ENCODE results near the gene SERINC3. TPM values are rescaled to one million over a fixed set of nuclear protein-coding genes. Genes with fewer than 3 reads are reported as not detected.

SERINC3 gene
- total and polyA plus RNA-seq, 2 of the 13 experiments (the other 11 are each of a cell fraction or from before 2014, with no cell fraction given) = 82.0 to 226 TPM

GRCh38 chr20:44461142-44461802 lies 60.6 kb downstream of the SERINC3 start (continued):
- TF ChIP-seq PRDM4 (CRISPR knock-in tag; IDR thresholded peaks at IDR 0.05; ENCODE audit: borderline replicate concordance) = 0 out of 2 replicates have a peak, but pooled peaks have one; percentile 24
- TF ChIP-seq ZGPAT (CRISPR knock-in tag; IDR thresholded peaks at IDR 0.05) = no peak
- TF ChIP-seq KMT2A (CRISPR knock-in tag; IDR thresholded peaks at IDR 0.05) = peak; percentile 15; the same call in 1 of the 2 replicates
- 0 out of 2 replicates have a peak, but pooled peaks have one; percentile 23 for TF ChIP-seq ZNF33B (CRISPR knock-in tag; IDR thresholded peaks at IDR 0.05)
- TF ChIP-seq LRRFIP1 (CRISPR knock-in tag; conservative IDR thresholded peaks at IDR 0.05) = no peak
- TF ChIP-seq TCF12 (IDR thresholded peaks at IDR 0.05) = no peak
- peak; percentile 85; the same call in 1 of the 2 replicates for TF ChIP-seq TCF12 (CRISPR knock-in tag; IDR thresholded peaks at IDR 0.05)
- peak; percentile 53; the same call in 1 of the 2 replicates for TF ChIP-seq ZNF503 (CRISPR knock-in tag; IDR thresholded peaks at IDR 0.05)
- no peak for TF ChIP-seq IRX3 (CRISPR knock-in tag; IDR thresholded peaks at IDR 0.05; ENCODE audit: borderline replicate concordance, low read depth)
- peak; percentile 90 for TF ChIP-seq TCF7 (IDR thresholded peaks at IDR 0.05; ENCODE audit: low read depth)
- no peak for TF ChIP-seq HMGA1 (CRISPR knock-in tag; conservative IDR thresholded peaks at IDR 0.05)
- no peak for TF ChIP-seq NFRKB (IDR thresholded peaks at IDR 0.05)
- no peak; the same call in 1 of the 2 replicates for TF ChIP-seq ELF3 (CRISPR knock-in tag; IDR thresholded peaks at IDR 0.05)
- TF ChIP-seq NKX3-1 (CRISPR knock-in tag; IDR thresholded peaks at IDR 0.05) = no peak
- TF ChIP-seq SKI (IDR thresholded peaks at IDR 0.05; ENCODE audit: partially characterized antibody) = no peak
- TF ChIP-seq ZNF879 (CRISPR knock-in tag; IDR thresholded peaks at IDR 0.05) = no peak
- TF ChIP-seq ZNF367 (CRISPR knock-in tag; IDR thresholded peaks at IDR 0.05; ENCODE audit: borderline replicate concordance) = no peak
- TF ChIP-seq THAP9 (CRISPR knock-in tag; IDR thresholded peaks at IDR 0.05; ENCODE audit: borderline replicate concordance) = no peak
